H1 (cell line): ENCODE results near the gene NAE1. TPM values are rescaled to one million over a fixed set of nuclear protein-coding genes. Genes with fewer than 3 reads are reported as not detected.

ENCODE experiments used
- GABPA ChIP-seq: IDR thresholded peaks from 2 replicates; pipeline ENCODE4 v1.6.1; 2011; ENCODE audit warnings: mild to moderate bottlenecking, low read length, moderate library complexity, borderline replicate concordance; ENCODE audit not compliant: insufficient read depth
- PHF8 ChIP-seq: fragments of 200-600 bp; sonication (generic); conservative IDR thresholded peaks from 2 replicates; pipeline ENCODE4 v1.7.1; 2012; ENCODE audit warnings: low read depth, mild to moderate bottlenecking, inconsistent platforms, low read length, moderate library complexity
- SIN3A ChIP-seq, 2 experiments: IDR thresholded peaks in 1 of 2; conservative IDR thresholded peaks in 1 of 2; 2 replicates each; pipeline ENCODE4 v1.6.1; 2011 to 2012; ENCODE audit warnings: low read length in 2 of 2, improper control_type of control experiment in 1 of 2, low read depth in 1 of 2, mild to moderate bottlenecking in 1 of 2
- SIRT6 ChIP-seq: IDR thresholded peaks from one replicate; pipeline ENCODE4 v1.7.1; 2012; ENCODE audit warnings: low read length, inconsistent platforms
- polyA plus RNA-seq, 7 experiments: library from polyadenylated mRNA; depleted of rRNA in 3 of 7; stranded (reverse) in 5 of 7; unstranded in 2 of 7; fragments of >200 nt in 5 of 7; fragments of 200-250 nt in 2 of 7; gene quantifications; 1 replicate in 5 of 7; 2 replicates in 1 of 7; 4 replicates in 1 of 7; pipeline versions ENCODE4 v1.2.1 to v1.2.3, GENCODE V29; 2011 to 2013; ENCODE audit warnings: missing spikeins in 2 of 7, mixed read lengths in 2 of 7
- total RNA-seq: library from RNA; stranded (reverse); fragmentation: NEBNext Ultra II Directional; extraction: Animal tissue kit (Norgen Biotek cat#: 25700); gene quantifications from 2 replicates; pipeline ENCODE4 v1.2.1, GENCODE V29; 2021

The NAE1 gene
- total and polyA plus RNA-seq, 2 of the 8 experiments (the other 6 are each of a cell fraction or from before 2014, with no cell fraction given): 66.6 to 155 TPM

- TF ChIP-seq SIRT6 (no peak), PHF8 (no peak), SIN3A (conservative IDR thresholded peaks at IDR 0.05 in 1 of 2, IDR thresholded peaks at IDR 0.05 in 1 of 2; ENCODE audit: low read depth in 1 of 2, low read length in 2 of 2) (no peak), GABPA (no peak)
Measured at GRCh38 chr16:66776457-66776856, 54.3 kb downstream of the NAE1 start (continued).
